Osteoblast (primary cell): ENCODE data around the gene SPEG. TPM values are rescaled to one million over a fixed set of nuclear protein-coding genes. Genes with fewer than 3 reads are reported as not detected.

ENCODE experiments used
- DNase-seq: peaks from one replicate; pipeline ENCODE4 v3.0.0; 2011; ENCODE audit warnings: low spot score, mixed read lengths; ENCODE audit not compliant: insufficient read length; ENCODE audit errors: missing footprints
- H2AFZ ChIP-seq: 2 replicates; pipeline ENCODE4 v1.6.0; 2011; ENCODE audit warnings: mild to moderate bottlenecking, low read length
- H3K27ac ChIP-seq: 2 replicates; pipeline ENCODE4 v1.5.1; 2011; ENCODE audit warnings: mild to moderate bottlenecking, low read depth, low read length, moderate library complexity
- H3K27me3 ChIP-seq: 2 replicates; pipeline ENCODE4 v1.6.0; 2012; ENCODE audit warnings: mild to moderate bottlenecking, control low read depth, inconsistent platforms, low read length, moderate library complexity; ENCODE audit not compliant: insufficient read depth
- H3K36me3 ChIP-seq: 2 replicates; pipeline ENCODE4 v1.5.1; 2011; ENCODE audit warnings: mild to moderate bottlenecking, low read length, control low read depth, moderate library complexity; ENCODE audit not compliant: insufficient read depth
- H3K4me1 ChIP-seq: 2 replicates; pipeline ENCODE4 v1.5.1; 2011; ENCODE audit warnings: mild to moderate bottlenecking, low read length, control low read depth, moderate library complexity; ENCODE audit not compliant: insufficient read depth
- H3K4me2 ChIP-seq: 2 replicates; pipeline ENCODE4 v1.6.0; 2011; ENCODE audit warnings: mild to moderate bottlenecking, low read length; ENCODE audit not compliant: insufficient read depth
- H3K4me3 ChIP-seq: fragments of 200-600 bp; sonication (generic); 3 replicates; pipeline ENCODE4 v1.5.1; 2012; ENCODE audit warnings: mild to moderate bottlenecking, low read length, inconsistent platforms; ENCODE audit not compliant: insufficient read depth
- H3K79me2 ChIP-seq: 2 replicates; pipeline ENCODE4 v1.6.0; 2012; ENCODE audit warnings: mild to moderate bottlenecking, low read length, control low read depth, inconsistent platforms; ENCODE audit not compliant: insufficient read depth
- H3K9me3 ChIP-seq: 2 replicates; pipeline ENCODE4 v1.5.1; 2011; ENCODE audit warnings: low read depth, low read length, control low read depth
- H4K20me1 ChIP-seq: 2 replicates; pipeline ENCODE4 v1.6.0; 2012; ENCODE audit warnings: mild to moderate bottlenecking, low read length, control low read depth; ENCODE audit not compliant: insufficient read depth
- total RNA-seq: library from RNA; depleted of rRNA; stranded (reverse); fragments of >200 nt; gene quantifications from 2 replicates; pipeline ENCODE4 v1.2.3, GENCODE V29; 2012
- TF ChIP-seq, protein P1 (sequence below): IDR thresholded peaks from 2 replicates; pipeline ENCODE4 v1.5.1; 2011; ENCODE audit warnings: mild to moderate bottlenecking, low read depth, low read length, moderate library complexity; ENCODE audit errors: extremely low read depth

SPEG gene
- total RNA-seq, 1 donor = 26.4 TPM

DNA sequence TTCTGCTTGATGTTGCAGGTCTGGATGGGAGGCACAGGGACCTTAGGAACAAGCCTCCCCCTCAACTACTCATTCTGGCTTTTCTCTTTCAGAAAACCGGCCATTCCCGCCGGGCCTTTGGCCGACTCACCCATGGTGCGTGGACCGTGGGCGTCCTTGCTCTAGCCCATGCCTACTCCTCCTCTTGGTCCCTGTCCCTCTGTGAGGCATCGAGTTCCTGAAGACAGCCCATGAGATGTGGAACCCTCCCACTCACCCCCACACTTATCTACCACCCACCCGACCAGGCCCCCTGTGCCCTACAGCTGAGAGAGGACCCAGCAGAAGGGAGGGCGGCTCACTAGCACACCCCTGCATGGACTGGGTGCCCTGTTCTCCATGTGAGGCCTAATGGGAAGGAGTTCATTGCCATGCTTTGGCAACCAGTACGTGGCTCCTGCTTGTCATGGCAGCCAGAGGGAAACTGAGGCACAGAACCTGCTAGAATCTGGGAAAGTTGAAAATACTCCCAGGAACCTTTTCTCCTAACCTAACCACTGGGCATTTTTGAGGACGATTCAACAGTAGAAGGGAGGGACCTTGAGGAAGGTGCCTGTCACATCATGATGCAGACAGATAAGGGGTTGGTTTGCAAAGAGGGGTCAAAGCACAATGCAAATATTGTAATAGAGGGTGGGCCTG, 8.5 kb downstream of the SPEG start:
- peak; percentile 97 for DNase-seq
- peak overlapping the region; percentile 71 for H3K4me3 ChIP-seq
- peak overlapping the region; percentile 79 for H3K4me2 ChIP-seq
- no peaks in the 10 kb centered on the region for H4K20me1 ChIP-seq
- H3K9me3 ChIP-seq = no peaks in the 10 kb centered on the region
- H3K27me3 ChIP-seq = no peaks in the 10 kb centered on the region
- no peak overlapping the region for H3K27ac ChIP-seq
- H3K79me2 ChIP-seq = peaks cover 22% of the 10 kb centered on the region
- H2AFZ ChIP-seq = no peak overlapping the region
- peaks cover 26% of the 10 kb centered on the region for H3K4me1 ChIP-seq
- peaks cover 12% of the 10 kb centered on the region for H3K36me3 ChIP-seq
- TF ChIP-seq, protein P1, sequence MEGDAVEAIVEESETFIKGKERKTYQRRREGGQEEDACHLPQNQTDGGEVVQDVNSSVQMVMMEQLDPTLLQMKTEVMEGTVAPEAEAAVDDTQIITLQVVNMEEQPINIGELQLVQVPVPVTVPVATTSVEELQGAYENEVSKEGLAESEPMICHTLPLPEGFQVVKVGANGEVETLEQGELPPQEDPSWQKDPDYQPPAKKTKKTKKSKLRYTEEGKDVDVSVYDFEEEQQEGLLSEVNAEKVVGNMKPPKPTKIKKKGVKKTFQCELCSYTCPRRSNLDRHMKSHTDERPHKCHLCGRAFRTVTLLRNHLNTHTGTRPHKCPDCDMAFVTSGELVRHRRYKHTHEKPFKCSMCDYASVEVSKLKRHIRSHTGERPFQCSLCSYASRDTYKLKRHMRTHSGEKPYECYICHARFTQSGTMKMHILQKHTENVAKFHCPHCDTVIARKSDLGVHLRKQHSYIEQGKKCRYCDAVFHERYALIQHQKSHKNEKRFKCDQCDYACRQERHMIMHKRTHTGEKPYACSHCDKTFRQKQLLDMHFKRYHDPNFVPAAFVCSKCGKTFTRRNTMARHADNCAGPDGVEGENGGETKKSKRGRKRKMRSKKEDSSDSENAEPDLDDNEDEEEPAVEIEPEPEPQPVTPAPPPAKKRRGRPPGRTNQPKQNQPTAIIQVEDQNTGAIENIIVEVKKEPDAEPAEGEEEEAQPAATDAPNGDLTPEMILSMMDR = no peak

DNA sequence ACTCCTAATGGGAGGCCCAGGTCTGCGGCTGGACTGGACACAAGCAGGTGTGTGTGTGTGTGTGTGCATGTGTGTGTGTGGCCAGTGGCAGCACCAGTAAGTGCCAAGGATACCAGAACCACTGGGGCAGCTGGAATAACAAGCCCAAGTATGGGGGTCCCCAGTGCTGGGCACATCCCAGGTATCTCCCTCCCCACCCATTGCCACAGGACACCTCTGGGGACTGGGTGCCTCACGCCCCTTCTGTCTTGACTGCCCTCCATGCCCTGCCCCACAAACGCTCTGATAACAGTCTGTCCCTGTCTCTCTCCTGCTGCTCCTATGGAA, 9.0 kb downstream of the SPEG start:
- Histone ChIP-seq H3K27me3 (no peaks in the 10 kb centered on the region), H3K4me2 (peak overlapping the region; percentile 79), H3K27ac (no peak overlapping the region), H3K4me1 (peaks cover 26% of the 10 kb centered on the region), H3K79me2 (peaks cover 22% of the 10 kb centered on the region), H3K36me3 (peaks cover 12% of the 10 kb centered on the region), H3K4me3 (no peak overlapping the region), H4K20me1 (no peaks in the 10 kb centered on the region), H2AFZ (no peak overlapping the region), H3K9me3 (no peaks in the 10 kb centered on the region)
- TF ChIP-seq, protein P1 = no peak
- DNase-seq = no peak

DNA sequence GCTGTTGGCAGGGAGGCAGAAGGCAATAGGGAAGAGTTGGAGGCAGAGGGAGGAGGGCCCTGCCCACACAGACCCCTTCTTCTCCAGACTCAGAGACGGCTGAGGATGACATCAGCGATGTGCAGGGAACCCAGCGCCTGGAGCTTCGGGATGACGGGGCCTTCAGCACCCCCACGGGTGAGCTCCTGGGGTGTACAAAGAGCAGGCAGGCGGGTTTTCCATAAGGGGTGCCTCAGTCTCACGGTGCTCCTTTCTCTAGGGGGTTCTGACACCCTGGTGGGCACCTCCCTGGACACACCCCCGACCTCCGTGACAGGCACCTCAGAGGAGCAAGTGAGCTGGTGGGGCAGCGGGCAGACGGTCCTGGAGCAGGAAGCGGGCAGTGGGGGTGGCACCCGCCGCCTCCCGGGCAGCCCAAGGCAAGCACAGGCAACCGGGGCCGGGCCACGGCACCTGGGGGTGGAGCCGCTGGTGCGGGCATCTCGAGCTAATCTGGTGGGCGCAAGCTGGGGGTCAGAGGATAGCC, 10.0 kb downstream of the SPEG start:
- no peak overlapping the region for H3K4me2 ChIP-seq
- no peaks in the 10 kb centered on the region for H3K9me3 ChIP-seq
- H2AFZ ChIP-seq = no peak overlapping the region
- H3K36me3 ChIP-seq = peaks cover 21% of the 10 kb centered on the region
- H3K27ac ChIP-seq = no peak overlapping the region
- H4K20me1 ChIP-seq = no peaks in the 10 kb centered on the region
- H3K4me1 ChIP-seq = peaks cover 26% of the 10 kb centered on the region
- H3K79me2 ChIP-seq = peaks cover 22% of the 10 kb centered on the region
- DNase-seq = no peak
- no peaks in the 10 kb centered on the region for H3K27me3 ChIP-seq
- H3K4me3 ChIP-seq = no peak overlapping the region
- TF ChIP-seq, protein P1 = no peak

DNA sequence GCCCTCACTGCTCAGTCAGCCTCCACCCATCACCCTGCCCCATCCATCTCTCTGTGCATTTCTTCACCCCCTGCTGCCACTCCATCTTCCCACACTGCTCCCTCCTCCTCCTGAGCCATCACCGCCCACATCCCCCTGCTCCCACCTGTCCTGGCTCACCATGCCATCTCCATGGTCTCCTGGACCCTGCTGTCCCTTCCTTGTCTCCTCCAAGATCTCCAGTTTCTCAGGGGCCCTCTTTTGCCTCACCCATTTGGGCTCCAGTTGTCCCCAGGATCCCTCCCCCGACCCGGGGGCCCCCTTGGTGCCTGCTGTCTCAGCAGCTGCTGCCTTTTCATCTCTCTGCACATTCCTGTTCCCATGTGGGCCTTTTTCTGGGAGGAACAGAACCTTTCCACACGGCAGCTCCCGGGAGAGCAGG, 10.6 kb downstream of the SPEG start:
- no peaks in the 10 kb centered on the region for H3K27me3 ChIP-seq
- H3K36me3 ChIP-seq = peaks cover 27% of the 10 kb centered on the region
- H3K27ac ChIP-seq = no peak overlapping the region
- H4K20me1 ChIP-seq = no peaks in the 10 kb centered on the region
- no peak overlapping the region for H3K4me3 ChIP-seq
- TF ChIP-seq, protein P1 = no peak
- no peak overlapping the region for H2AFZ ChIP-seq
- no peaks in the 10 kb centered on the region for H3K9me3 ChIP-seq
- H3K79me2 ChIP-seq = peaks cover 22% of the 10 kb centered on the region
- H3K4me1 ChIP-seq = peaks cover 26% of the 10 kb centered on the region
- H3K4me2 ChIP-seq = no peak overlapping the region
- DNase-seq = peak; percentile 90
